ENCODE measurements around the gene VASP. TPM values are rescaled to one million over a fixed set of nuclear protein-coding genes. Genes with fewer than 3 reads are reported as not detected.

VASP gene
- total RNA-seq, 1 experiment from 2014 or later, result 152 TPM

DNA sequence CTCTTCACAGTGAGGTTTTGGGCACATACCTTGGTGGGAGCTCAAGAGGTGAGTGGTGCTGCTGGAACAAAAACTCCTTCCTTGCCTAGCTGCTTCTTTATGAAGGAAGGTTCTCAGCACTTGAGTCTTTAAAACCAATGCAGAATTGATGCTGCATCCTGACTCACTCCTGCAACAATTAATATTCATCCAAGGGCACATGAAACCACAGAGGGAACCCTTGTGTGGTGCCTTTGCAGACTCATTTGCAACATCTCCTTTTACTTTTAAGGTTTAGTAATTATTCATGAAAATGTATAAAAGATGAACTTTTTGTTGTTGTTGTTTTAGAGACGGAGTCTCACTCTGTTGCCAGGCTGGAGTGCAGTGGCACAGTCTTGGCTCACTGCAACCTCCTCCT is 47.2 kb downstream of the VASP start:
- Histone ChIP-seq H3K36me3 (ENCODE audit: control insufficient read depth in 1 of 2, insufficient read depth in 2 of 2, low read length in 2 of 2) (no peaks in the 10 kb centered on the region; a peak in 1 of 4 replicates), H3K9ac (ENCODE audit: low read length) (no peak overlapping the region), H3K27ac (ENCODE audit: low read depth, low read length) (no peak overlapping the region), H3K4me3 (replicated peaks in 1 of 2; ENCODE audit: low read depth in 1 of 2, low read length in 2 of 2) (no peak overlapping the region), H3K79me2 (ENCODE audit: insufficient read depth, low read length) (peaks cover 10% of the 10 kb centered on the region), H2AFZ (ENCODE audit: low read depth, low read length, poor library complexity, severe bottlenecking) (no peak overlapping the region), H3K9me2 (ENCODE audit: insufficient read depth) (no peaks in the 10 kb centered on the region), H3K27me3 (ENCODE audit: insufficient read depth, low read length) (no peaks in the 10 kb centered on the region), H3K4me1 (ENCODE audit: control insufficient read depth in 1 of 2, insufficient read depth in 2 of 2, low read length in 2 of 2) (peaks cover 3 to 8% of the 10 kb centered on the region in 2 experiments; a peak in 2 of 4 replicates), H3K4me2 (ENCODE audit: low read length) (no peak overlapping the region), H3K9me3 (ENCODE audit: control insufficient read depth in 1 of 2, insufficient read depth in 1 of 2, low read depth in 1 of 2, low read length in 2 of 2) (no peaks in the 10 kb centered on the region), H4K20me1 (ENCODE audit: insufficient read depth) (no peaks in the 10 kb centered on the region)
- POLR2A ChIA-PET, result no interaction called here
- ATAC-seq (no peak), DNase-seq (ENCODE audit: low read depth, low spot score) (no peak)
- BruUV-seq (replicated peaks), result no TSS peak
- intact Hi-C loops (cut with micrococcal nuclease), result no loop called here
- RAD21 ChIA-PET (ENCODE audit: low non-redundant PET in 1 of 2, low total read pairs in 2 of 2, uncharacterized antibody in 2 of 2, unreplicated experiment in 2 of 2), result no interaction called here
- no peak for TF ChIP-seq EZH2 (IDR thresholded peaks at IDR 0.05)
- TF ChIP-seq YY1 (IDR thresholded peaks at IDR 0.05; ENCODE audit: extremely low read depth, insufficient replicate concordance, low read depth, low read length), result no peak
- no peak for TF ChIP-seq EGR1 (IDR thresholded peaks at IDR 0.05; ENCODE audit: low read depth)
- no peak for TF ChIP-seq ELF1 (IDR thresholded peaks at IDR 0.05; ENCODE audit: borderline replicate concordance, low read depth)
- TF ChIP-seq, protein P1, sequence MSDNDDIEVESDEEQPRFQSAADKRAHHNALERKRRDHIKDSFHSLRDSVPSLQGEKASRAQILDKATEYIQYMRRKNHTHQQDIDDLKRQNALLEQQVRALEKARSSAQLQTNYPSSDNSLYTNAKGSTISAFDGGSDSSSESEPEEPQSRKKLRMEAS (IDR thresholded peaks at IDR 0.05), result no peak
- TF ChIP-seq SRF (IDR thresholded peaks at IDR 0.05; ENCODE audit: low read depth), result no peak
- TF ChIP-seq FOSL1 (IDR thresholded peaks at IDR 0.05; ENCODE audit: low read depth), result no peak
- no peak for TF ChIP-seq SP1 (IDR thresholded peaks at IDR 0.05; ENCODE audit: low read depth)
- no peak for TF ChIP-seq ZNF274 (IDR thresholded peaks at IDR 0.05; ENCODE audit: low read depth, low read length)
- CTCF ChIA-PET, result no interaction called here

DNA sequence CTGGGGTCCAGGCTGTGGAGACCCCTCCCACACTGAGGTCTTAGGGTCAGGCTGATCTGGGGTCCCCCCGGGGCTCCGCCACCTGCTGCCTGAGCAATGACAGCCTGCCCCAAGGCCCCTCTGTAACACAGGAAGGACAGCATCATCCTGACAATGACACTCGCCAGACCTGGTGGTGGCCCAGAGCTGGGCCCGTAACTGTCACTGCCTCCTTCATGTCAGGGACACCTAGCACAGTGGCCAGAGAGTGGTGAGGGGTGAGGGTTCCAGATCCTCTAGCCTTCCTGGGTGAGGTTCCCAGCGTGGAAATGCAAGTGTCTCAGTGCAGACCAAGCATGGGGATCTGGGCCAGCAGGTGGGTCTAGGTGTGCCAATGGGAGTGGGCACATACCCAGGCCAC is 49.6 kb downstream of the VASP start:
- no peaks in the 10 kb centered on the region for H3K9me2 ChIP-seq (ENCODE audit: insufficient read depth)
- no peak overlapping the region for H3K4me2 ChIP-seq (ENCODE audit: low read length)
- peaks cover 3 to 8% of the 10 kb centered on the region in 2 experiments; a peak in 2 of 4 replicates for H3K4me1 ChIP-seq (ENCODE audit: control insufficient read depth in 1 of 2, insufficient read depth in 2 of 2, low read length in 2 of 2)
- no peak overlapping the region for H3K4me3 ChIP-seq (replicated peaks in 1 of 2; ENCODE audit: low read depth in 1 of 2, low read length in 2 of 2)
- no peaks in the 10 kb centered on the region; a peak in 1 of 4 replicates for H3K36me3 ChIP-seq (ENCODE audit: control insufficient read depth in 1 of 2, insufficient read depth in 2 of 2, low read length in 2 of 2)
- H3K9me3 ChIP-seq (ENCODE audit: control insufficient read depth in 1 of 2, insufficient read depth in 1 of 2, low read depth in 1 of 2, low read length in 2 of 2), result no peaks in the 10 kb centered on the region
- intact Hi-C loops (cut with micrococcal nuclease), result no loop called here
- H3K79me2 ChIP-seq (ENCODE audit: insufficient read depth, low read length), result peaks cover 10% of the 10 kb centered on the region
- ChIA-PET RAD21 (ENCODE audit: low non-redundant PET in 1 of 2, low total read pairs in 2 of 2, uncharacterized antibody in 2 of 2, unreplicated experiment in 2 of 2) (no interaction called here), CTCF (interaction anchor here (2.2 kb wide), 1 partner anchor 8 kb away, joined by 34 read pairs; no protein-coding TSS in a partner anchor), POLR2A (no interaction called here)
- BruUV-seq (replicated peaks), result no TSS peak
- H3K27me3 ChIP-seq (ENCODE audit: insufficient read depth, low read length), result no peaks in the 10 kb centered on the region
- no peak overlapping the region for H2AFZ ChIP-seq (ENCODE audit: low read depth, low read length, poor library complexity, severe bottlenecking)
- no peak for DNase-seq (ENCODE audit: low read depth, low spot score)
- H3K9ac ChIP-seq (ENCODE audit: low read length), result no peak overlapping the region
- no peak for ATAC-seq
- no peaks in the 10 kb centered on the region for H4K20me1 ChIP-seq (ENCODE audit: insufficient read depth)
- TF ChIP-seq CBX3 (IDR thresholded peaks at IDR 0.05; ENCODE audit: low read depth) (no peak), TCF7L2 (IDR thresholded peaks at IDR 0.05; ENCODE audit: borderline replicate concordance, extremely low read depth, insufficient read depth, insufficient read length) (no peak), ZFX (IDR thresholded peaks at IDR 0.05) (no peak), CEBPB (IDR thresholded peaks at IDR 0.05; ENCODE audit: low read depth) (no peak), POLR2A (IDR thresholded peaks at IDR 0.05; ENCODE audit: borderline replicate concordance, extremely low read depth, insufficient read depth, insufficient read length) (no peak), ELF1 (IDR thresholded peaks at IDR 0.05; ENCODE audit: borderline replicate concordance, low read depth) (no peak)
- TF ChIP-seq, protein P1 (IDR thresholded peaks at IDR 0.05), result no peak
- TF ChIP-seq, protein P2, sequence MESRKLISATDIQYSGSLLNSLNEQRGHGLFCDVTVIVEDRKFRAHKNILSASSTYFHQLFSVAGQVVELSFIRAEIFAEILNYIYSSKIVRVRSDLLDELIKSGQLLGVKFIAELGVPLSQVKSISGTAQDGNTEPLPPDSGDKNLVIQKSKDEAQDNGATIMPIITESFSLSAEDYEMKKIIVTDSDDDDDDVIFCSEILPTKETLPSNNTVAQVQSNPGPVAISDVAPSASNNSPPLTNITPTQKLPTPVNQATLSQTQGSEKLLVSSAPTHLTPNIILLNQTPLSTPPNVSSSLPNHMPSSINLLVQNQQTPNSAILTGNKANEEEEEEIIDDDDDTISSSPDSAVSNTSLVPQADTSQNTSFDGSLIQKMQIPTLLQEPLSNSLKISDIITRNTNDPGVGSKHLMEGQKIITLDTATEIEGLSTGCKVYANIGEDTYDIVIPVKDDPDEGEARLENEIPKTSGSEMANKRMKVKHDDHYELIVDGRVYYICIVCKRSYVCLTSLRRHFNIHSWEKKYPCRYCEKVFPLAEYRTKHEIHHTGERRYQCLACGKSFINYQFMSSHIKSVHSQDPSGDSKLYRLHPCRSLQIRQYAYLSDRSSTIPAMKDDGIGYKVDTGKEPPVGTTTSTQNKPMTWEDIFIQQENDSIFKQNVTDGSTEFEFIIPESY (IDR thresholded peaks at IDR 0.05; ENCODE audit: extremely low read depth, insufficient replicate concordance, low read length), result no peak
- no peak overlapping the region for H3K27ac ChIP-seq (ENCODE audit: low read depth, low read length)
